Endothelial cell (in vitro differentiated cells): Measurements from ENCODE around the gene LRRC31. TPM values are rescaled to one million over a fixed set of nuclear protein-coding genes. Genes with fewer than 3 reads are reported as not detected.
A peak's percentile ranks its signal among the peaks of the same experiment; 100 is the strongest.

Experiments used
- DNase-seq: peaks from one replicate; pipeline ENCODE4 v3.0.0; 2021; ENCODE audit warnings: low spot score
- H3K27ac Mint-ChIP-seq: one replicate; pipeline ENCODE4 v1.8.0; 2021; ENCODE audit warnings: mixed read lengths, inconsistent platforms; ENCODE audit not compliant: unreplicated experiment
- H3K27me3 Mint-ChIP-seq: one replicate; pipeline ENCODE4 v1.8.0; 2021; ENCODE audit warnings: mild to moderate bottlenecking, moderate library complexity, mixed read lengths, inconsistent platforms; ENCODE audit not compliant: unreplicated experiment
- H3K36me3 Mint-ChIP-seq: one replicate; pipeline ENCODE4 v1.8.0; 2021; ENCODE audit warnings: mild to moderate bottlenecking, low read depth, mixed read lengths, inconsistent platforms; ENCODE audit not compliant: unreplicated experiment
- H3K4me1 Mint-ChIP-seq: one replicate; pipeline ENCODE4 v1.8.0; 2021; ENCODE audit warnings: mild to moderate bottlenecking, mixed read lengths, inconsistent platforms; ENCODE audit not compliant: unreplicated experiment
- H3K4me3 Mint-ChIP-seq: one replicate; pipeline ENCODE4 v1.8.0; 2021; ENCODE audit warnings: mild to moderate bottlenecking, mixed read lengths, inconsistent platforms; ENCODE audit not compliant: unreplicated experiment
- H3K9me3 Mint-ChIP-seq: one replicate; pipeline ENCODE4 v1.8.0; 2021; ENCODE audit warnings: mixed read lengths, inconsistent platforms; ENCODE audit not compliant: unreplicated experiment
- total RNA-seq: library from RNA; stranded (reverse); fragmentation: NEBNext Ultra II Directional; extraction: Animal tissue kit (Norgen Biotek cat#: 25700); gene quantifications from one replicate; pipeline ENCODE4 v1.2.1, GENCODE V29; 2021; ENCODE audit not compliant: unreplicated experiment
- TF ChIP-seq, protein P1 (sequence below): fragments of 200-600 bp; sonication (generic); IDR thresholded peaks from one replicate; pipeline ENCODE4 v1.5.0; 2021; ENCODE audit warnings: antibody characterized with exemption; ENCODE audit not compliant: unreplicated experiment

The LRRC31 gene
- total RNA-seq, 1 donor from 2014 or later: 0.23 TPM

DNA sequence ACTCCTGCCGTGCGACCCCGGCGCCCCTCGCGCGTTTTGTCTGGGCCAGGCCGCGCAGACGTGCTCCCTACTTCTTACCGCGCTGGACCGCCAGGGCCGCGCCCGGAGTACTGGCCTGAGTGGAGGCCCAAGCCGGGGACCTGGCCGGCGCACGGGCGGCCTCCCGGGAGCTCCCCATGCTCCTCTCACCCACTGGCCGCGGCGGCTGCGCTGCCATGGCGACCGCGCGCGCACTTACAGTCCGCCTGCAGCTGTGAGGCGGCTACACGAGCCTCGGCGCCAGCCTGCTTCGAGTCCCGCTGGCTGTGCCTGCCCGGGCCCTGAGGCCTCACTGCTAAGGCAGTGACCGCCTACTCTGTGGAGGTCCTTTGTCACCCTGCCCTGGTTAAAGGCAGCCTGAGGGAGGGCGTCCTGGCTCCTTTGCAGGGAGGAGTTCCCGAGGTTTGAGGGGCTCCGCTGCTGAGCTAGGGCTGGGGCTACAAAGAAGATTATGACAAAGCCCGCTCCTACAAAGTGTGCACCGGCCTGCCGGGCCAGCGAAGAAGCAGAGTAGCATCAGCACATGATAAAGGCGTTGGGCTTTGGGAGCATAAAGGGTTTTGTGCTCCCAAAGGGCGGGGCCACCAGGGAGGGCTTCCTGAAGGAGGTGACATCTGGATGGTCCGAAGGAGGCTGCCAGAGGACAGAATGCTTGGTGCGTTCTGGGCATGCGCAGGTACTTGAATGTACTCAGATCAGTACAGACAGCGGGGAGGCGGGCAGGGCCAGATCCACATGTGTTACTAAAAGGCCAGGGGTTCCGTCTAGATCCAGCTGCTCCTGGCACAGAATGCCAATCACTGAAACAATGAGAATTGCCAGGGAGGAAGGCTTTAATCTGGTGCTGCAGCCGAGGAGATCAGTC, 57.2 kb downstream of the LRRC31 start, which contains the start of the genes LRRC34 and LRRIQ4:
Gene LRRC34, minus strand, starts transcription at position 573 of the 904 bp plus-strand sequence. Its CDS starts 356 bp downstream, at position 217.
Gene LRRIQ4, plus strand, starts transcription at position 539 of the 904 bp plus-strand sequence. CDS start 9,052 bp downstream, outside the sequence.
- peak; percentile 67 for DNase-seq
- H3K36me3 Mint-ChIP-seq: peaks cover 12% of the 10 kb centered on the region
- peak within 1 kb of the TSS; percentile 28 for H3K27ac Mint-ChIP-seq
- TF ChIP-seq, protein P1, sequence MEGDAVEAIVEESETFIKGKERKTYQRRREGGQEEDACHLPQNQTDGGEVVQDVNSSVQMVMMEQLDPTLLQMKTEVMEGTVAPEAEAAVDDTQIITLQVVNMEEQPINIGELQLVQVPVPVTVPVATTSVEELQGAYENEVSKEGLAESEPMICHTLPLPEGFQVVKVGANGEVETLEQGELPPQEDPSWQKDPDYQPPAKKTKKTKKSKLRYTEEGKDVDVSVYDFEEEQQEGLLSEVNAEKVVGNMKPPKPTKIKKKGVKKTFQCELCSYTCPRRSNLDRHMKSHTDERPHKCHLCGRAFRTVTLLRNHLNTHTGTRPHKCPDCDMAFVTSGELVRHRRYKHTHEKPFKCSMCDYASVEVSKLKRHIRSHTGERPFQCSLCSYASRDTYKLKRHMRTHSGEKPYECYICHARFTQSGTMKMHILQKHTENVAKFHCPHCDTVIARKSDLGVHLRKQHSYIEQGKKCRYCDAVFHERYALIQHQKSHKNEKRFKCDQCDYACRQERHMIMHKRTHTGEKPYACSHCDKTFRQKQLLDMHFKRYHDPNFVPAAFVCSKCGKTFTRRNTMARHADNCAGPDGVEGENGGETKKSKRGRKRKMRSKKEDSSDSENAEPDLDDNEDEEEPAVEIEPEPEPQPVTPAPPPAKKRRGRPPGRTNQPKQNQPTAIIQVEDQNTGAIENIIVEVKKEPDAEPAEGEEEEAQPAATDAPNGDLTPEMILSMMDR: no peak
- H3K4me1 Mint-ChIP-seq: peaks cover 17% of the 10 kb centered on the region
- H3K27me3 Mint-ChIP-seq: peaks cover 3% of the 10 kb centered on the region
- peak within 1 kb of the TSS; percentile 90 for H3K4me3 Mint-ChIP-seq
- peaks cover 4% of the 10 kb centered on the region for H3K9me3 Mint-ChIP-seq

DNA sequence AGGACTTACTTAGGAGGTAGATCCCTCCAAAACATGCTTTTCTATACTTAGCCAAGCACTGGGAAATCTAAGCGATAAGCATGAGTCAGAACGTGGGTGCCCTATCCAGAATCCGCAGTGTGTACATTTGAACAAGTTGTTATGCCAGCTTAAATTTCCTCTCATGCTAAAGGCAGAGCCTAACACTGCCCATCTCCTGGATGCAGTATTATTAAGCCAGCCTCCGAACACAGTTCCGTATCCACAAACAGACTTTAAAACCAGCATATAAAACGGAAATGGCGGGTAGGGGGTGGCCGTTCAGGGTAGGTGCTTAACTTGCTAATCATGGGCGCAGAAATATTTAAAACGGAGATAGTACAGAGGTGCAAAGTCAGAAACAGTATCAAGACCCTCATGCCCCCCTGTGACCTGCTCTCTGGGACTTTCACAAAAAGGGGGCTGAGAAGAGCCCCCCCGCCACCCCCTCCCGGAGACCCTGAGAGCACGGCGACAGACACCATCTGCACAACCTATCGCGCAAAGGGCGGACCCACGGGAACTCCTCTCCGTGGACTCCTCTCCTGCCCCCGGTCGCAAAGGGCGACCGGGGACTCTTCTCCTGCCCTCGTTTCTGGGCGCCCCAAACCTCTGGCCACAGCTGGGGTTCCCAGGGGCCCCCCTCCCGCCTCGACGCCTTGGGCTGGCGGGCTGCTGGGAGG, 58.0 kb downstream of the LRRC31 start:
- Mint-ChIP-seq H3K27me3 (peaks cover 2% of the 10 kb centered on the region), H3K27ac (no peak overlapping the region), H3K4me3 (peak overlapping the region; percentile 90), H3K36me3 (peaks cover 10% of the 10 kb centered on the region), H3K9me3 (peaks cover 4% of the 10 kb centered on the region), H3K4me1 (peaks cover 16% of the 10 kb centered on the region)
- no peak for DNase-seq
- TF ChIP-seq, protein P1: no peak

DNA sequence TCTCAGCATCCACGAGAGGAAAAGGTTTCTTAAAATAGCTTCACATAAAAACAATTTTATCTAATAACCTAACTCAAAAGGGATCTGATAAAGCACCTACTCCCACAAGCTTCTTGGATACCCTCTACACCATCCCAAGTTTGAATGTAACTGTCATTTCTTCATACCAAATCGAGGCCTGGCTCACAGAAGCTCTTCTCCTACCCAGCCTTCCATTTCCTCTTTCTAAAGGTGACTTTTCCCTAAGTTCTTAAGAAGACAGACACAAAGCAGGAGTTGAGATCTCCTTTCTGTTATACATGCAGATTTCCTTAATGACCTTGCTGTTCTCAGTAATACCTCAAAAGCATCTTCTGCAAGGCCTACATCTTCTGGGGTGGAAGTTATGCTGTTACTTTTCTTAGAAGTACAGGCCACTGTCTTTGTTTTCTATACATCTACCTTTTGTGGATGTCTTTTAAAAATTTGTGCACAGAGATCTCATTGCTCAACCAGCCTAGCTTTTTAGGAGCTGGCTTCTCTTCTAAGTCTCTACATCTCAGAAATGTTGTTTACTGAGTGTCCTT, 60.4 kb downstream of the LRRC31 start:
- no peak overlapping the region for H3K4me3 Mint-ChIP-seq
- DNase-seq: no peak
- peaks cover 16% of the 10 kb centered on the region for H3K4me1 Mint-ChIP-seq
- H3K27ac Mint-ChIP-seq: no peak overlapping the region
- H3K27me3 Mint-ChIP-seq: peaks cover 2% of the 10 kb centered on the region
- H3K36me3 Mint-ChIP-seq: peaks cover 9% of the 10 kb centered on the region
- no peaks in the 10 kb centered on the region for H3K9me3 Mint-ChIP-seq
- TF ChIP-seq, protein P1: no peak

DNA sequence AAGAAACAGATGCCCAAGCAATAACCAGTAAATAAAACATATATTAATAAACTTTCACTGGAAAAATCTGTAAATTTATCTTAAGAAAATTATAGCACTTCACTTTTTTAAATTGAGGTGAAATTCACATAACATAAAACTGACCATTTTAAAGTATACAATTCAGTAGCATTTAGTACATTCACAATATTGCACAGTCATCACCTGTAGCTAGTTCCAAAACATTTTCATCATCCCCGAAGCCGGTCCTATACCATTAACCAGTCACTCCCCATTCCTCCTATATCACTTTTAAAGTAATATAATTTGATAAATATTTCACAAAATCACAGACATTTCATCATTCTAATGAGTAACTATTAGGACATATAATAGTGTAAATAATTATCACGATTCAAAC, 65.1 kb downstream of the LRRC31 start:
- Mint-ChIP-seq H3K4me1 (peaks cover 3% of the 10 kb centered on the region), H3K4me3 (no peak overlapping the region), H3K27ac (no peak overlapping the region), H3K36me3 (peaks cover 9% of the 10 kb centered on the region), H3K9me3 (no peaks in the 10 kb centered on the region), H3K27me3 (no peaks in the 10 kb centered on the region)
- TF ChIP-seq, protein P1: no peak
- no peak for DNase-seq
